Keratinocyte (primary cell): ENCODE measurements around the gene CNNM1. TPM values are rescaled to one million over a fixed set of nuclear protein-coding genes. Genes with fewer than 3 reads are reported as not detected.

Source experiments
- DNase-seq: peaks from one replicate; pipeline ENCODE4 v3.0.0-alpha.2; 2011; ENCODE audit warnings: low read depth, missing footprints, low spot score
- FAIRE-seq: peaks from 2 replicates; lab custom pipeline; 2011; peaks lifted over from hg19 to GRCh38; lab: Jason Lieb, UNC
- H2AFZ ChIP-seq: 2 replicates; pipeline ENCODE4 v1.6.0; 2012; ENCODE audit warnings: low read length, control low read depth, inconsistent platforms; ENCODE audit not compliant: control insufficient read depth
- H3K27ac ChIP-seq: 2 replicates; pipeline ENCODE4 v1.5.1; 2011; ENCODE audit warnings: low read length; ENCODE audit not compliant: control insufficient read depth, insufficient read depth
- H3K27me3 ChIP-seq: 3 replicates; pipeline ENCODE4 v1.6.0; 2011; ENCODE audit warnings: low read length; ENCODE audit not compliant: control insufficient read depth, insufficient read depth; ENCODE audit errors: extremely low read depth
- H3K36me3 ChIP-seq, 2 experiments: 2 replicates in 1 of 2; 3 replicates in 1 of 2; pipeline ENCODE4 v1.5.1; 2011; ENCODE audit warnings: low read length in 2 of 2, mild to moderate bottlenecking in 1 of 2; ENCODE audit not compliant: control insufficient read depth in 2 of 2, insufficient read depth in 2 of 2; ENCODE audit errors: extremely low read depth in 1 of 2
- H3K4me1 ChIP-seq: 3 replicates; pipeline ENCODE4 v1.5.1; 2011; ENCODE audit warnings: low read length; ENCODE audit not compliant: control insufficient read depth, insufficient read depth; ENCODE audit errors: extremely low read depth
- H3K4me2 ChIP-seq: 3 replicates; pipeline ENCODE4 v1.6.0; 2011; ENCODE audit warnings: low read depth, low read length; ENCODE audit not compliant: control insufficient read depth, insufficient read depth; ENCODE audit errors: extremely low read depth
- H3K4me3 ChIP-seq, 3 experiments: fragments of 200-600 bp in 1 of 3; sonication (generic) in 1 of 3; 2 replicates in 2 of 3; 3 replicates in 1 of 3; pipeline ENCODE4 v1.5.1; 2011 to 2016; ENCODE audit warnings: low read length in 3 of 3, mild to moderate bottlenecking in 3 of 3, control low read depth in 2 of 3, inconsistent platforms in 1 of 3, low read depth in 1 of 3, mixed read lengths in 1 of 3, mixed run types in 1 of 3, moderate library complexity in 1 of 3; ENCODE audit not compliant: control insufficient read depth in 2 of 3, insufficient read depth in 2 of 3; ENCODE audit errors: extremely low read depth in 1 of 3
- H3K79me2 ChIP-seq: 2 replicates; pipeline ENCODE4 v1.6.0; 2012; ENCODE audit warnings: low read length; ENCODE audit not compliant: control insufficient read depth, insufficient read depth
- H3K9ac ChIP-seq: 3 replicates; pipeline ENCODE4 v1.6.0; 2011; ENCODE audit warnings: low read length; ENCODE audit not compliant: control insufficient read depth, insufficient read depth; ENCODE audit errors: extremely low read depth
- H3K9me1 ChIP-seq: 3 replicates; pipeline ENCODE4 v1.6.0; 2011; ENCODE audit warnings: low read length; ENCODE audit not compliant: control insufficient read depth, insufficient read depth; ENCODE audit errors: extremely low read depth
- H3K9me3 ChIP-seq: 2 replicates; pipeline ENCODE4 v1.5.1; 2012; ENCODE audit warnings: low read depth, low read length; ENCODE audit not compliant: control insufficient read depth
- H4K20me1 ChIP-seq: 3 replicates; pipeline ENCODE4 v1.6.0; 2011; ENCODE audit warnings: low read length; ENCODE audit not compliant: control insufficient read depth, insufficient read depth; ENCODE audit errors: extremely low read depth
- EZH2 ChIP-seq: IDR thresholded peaks from one replicate; pipeline ENCODE4 v1.6.1; 2012; ENCODE audit warnings: inconsistent platforms, mild to moderate bottlenecking, low read length, moderate library complexity
- dilution Hi-C: fragments of 300-500 bp; cut with MboI; formaldehyde crosslinking; loops from one replicate; pipeline ENCODE4 v1.7.0; 2020; ENCODE audit warnings: low sequenced_read_pairs; ENCODE audit not compliant: extremely low pct_ligation_motif_present
- polyA plus RNA-seq, 5 experiments: library from polyadenylated mRNA; depleted of rRNA in 3 of 5; stranded (reverse) in 3 of 5; stranded (forward) in 1 of 5; unstranded in 1 of 5; fragments of >200 nt; gene quantifications; 1 replicate in 1 of 5; 2 replicates in 3 of 5; 3 replicates in 1 of 5; pipeline versions ENCODE4 v1.2.1 to v1.2.3, GENCODE V29; 2011 to 2012; ENCODE audit warnings: missing spikeins in 2 of 5, low read depth in 1 of 5, low replicate concordance in 1 of 5
- TF ChIP-seq, protein P1 (sequence below), 3 experiments: IDR thresholded peaks in 1 of 3; conservative IDR thresholded peaks in 1 of 3; optimal IDR thresholded peaks in 1 of 3; 2 replicates in 2 of 3; 3 replicates in 1 of 3; pipeline versions ENCODE3 to v1.5.1; 2011; ENCODE audit warnings: low read length in 3 of 3, mild to moderate bottlenecking in 3 of 3, moderate library complexity in 2 of 3, control low read depth in 1 of 3, inconsistent platforms in 1 of 3; ENCODE audit not compliant: insufficient read depth in 2 of 3; ENCODE audit errors: extremely low read depth in 1 of 3

Gene CNNM1
- polyA plus RNA-seq, 1 donor (not counting 4 experiments of a cell fraction or from before 2014, with no cell fraction given): 0.83 TPM

DNA sequence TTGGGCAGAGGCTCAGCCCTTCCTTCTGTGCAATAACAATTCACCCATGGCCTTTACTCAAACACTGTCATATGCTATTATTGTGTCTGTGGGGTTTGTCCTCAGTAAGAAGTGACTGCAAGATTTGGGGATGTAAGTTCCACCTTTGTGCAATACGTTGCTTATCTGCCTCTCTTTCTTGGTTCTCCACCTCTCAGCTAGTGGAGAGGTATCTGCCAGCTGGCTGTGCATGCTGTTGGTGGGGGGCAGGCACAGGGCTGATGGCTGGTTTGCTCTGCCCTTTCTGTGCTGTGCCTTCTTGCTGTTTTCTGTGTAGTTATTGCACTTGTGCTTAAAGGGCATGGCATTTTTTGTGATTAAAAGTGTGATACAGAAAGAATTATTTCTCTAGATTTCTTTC is 36.2 kb downstream of the CNNM1 start:
- Histone ChIP-seq H3K27me3 (no peaks in the 10 kb centered on the region), H4K20me1 (no peaks in the 10 kb centered on the region), H3K36me3 (no peaks in the 10 kb centered on the region), H3K4me3 (no peak overlapping the region), H3K9ac (no peak overlapping the region), H3K9me3 (no peaks in the 10 kb centered on the region), H2AFZ (no peak overlapping the region), H3K9me1 (no peaks in the 10 kb centered on the region), H3K79me2 (no peaks in the 10 kb centered on the region), H3K27ac (no peak overlapping the region), H3K4me2 (no peak overlapping the region), H3K4me1 (no peaks in the 10 kb centered on the region)
- TF ChIP-seq, protein P1, sequence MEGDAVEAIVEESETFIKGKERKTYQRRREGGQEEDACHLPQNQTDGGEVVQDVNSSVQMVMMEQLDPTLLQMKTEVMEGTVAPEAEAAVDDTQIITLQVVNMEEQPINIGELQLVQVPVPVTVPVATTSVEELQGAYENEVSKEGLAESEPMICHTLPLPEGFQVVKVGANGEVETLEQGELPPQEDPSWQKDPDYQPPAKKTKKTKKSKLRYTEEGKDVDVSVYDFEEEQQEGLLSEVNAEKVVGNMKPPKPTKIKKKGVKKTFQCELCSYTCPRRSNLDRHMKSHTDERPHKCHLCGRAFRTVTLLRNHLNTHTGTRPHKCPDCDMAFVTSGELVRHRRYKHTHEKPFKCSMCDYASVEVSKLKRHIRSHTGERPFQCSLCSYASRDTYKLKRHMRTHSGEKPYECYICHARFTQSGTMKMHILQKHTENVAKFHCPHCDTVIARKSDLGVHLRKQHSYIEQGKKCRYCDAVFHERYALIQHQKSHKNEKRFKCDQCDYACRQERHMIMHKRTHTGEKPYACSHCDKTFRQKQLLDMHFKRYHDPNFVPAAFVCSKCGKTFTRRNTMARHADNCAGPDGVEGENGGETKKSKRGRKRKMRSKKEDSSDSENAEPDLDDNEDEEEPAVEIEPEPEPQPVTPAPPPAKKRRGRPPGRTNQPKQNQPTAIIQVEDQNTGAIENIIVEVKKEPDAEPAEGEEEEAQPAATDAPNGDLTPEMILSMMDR (optimal IDR thresholded peaks at IDR 0.05 in 1 of 3, IDR thresholded peaks at IDR 0.05 in 1 of 3, conservative IDR thresholded peaks at IDR 0.05 in 1 of 3; ENCODE audit: extremely low read depth in 1 of 3, insufficient read depth in 2 of 3, low read length in 3 of 3): no peak
- TF ChIP-seq EZH2: no peak
- DNase-seq (no peak), FAIRE-seq (no peak)
- dilution Hi-C loops: no loop called here

DNA sequence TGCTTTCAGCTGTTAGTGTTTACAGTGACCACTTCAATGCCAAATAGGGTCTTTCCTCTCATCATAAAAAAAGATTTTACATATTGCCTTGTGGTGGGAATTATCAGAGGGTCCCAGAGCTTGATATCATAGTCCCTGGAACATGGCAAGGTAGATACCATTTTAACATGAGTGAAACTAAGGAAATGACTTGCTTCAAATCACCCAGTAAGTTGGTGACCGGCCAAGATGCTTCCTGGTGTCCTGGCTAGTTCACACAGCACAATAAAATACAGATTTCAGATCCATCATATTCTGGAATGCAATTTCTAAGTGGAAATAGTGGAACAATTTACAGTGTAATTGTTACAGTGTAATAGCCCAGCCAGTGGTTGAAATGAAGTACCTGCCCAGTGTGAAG is 36.6 kb downstream of the CNNM1 start:
- DNase-seq: no peak
- TF ChIP-seq, protein P1 (optimal IDR thresholded peaks at IDR 0.05 in 1 of 3, IDR thresholded peaks at IDR 0.05 in 1 of 3, conservative IDR thresholded peaks at IDR 0.05 in 1 of 3; ENCODE audit: extremely low read depth in 1 of 3, insufficient read depth in 2 of 3, low read length in 3 of 3): no peak
- no peak for TF ChIP-seq EZH2
- no peaks in the 10 kb centered on the region for H3K27me3 ChIP-seq
- dilution Hi-C loops: no loop called here
- H3K4me2 ChIP-seq: no peak overlapping the region
- H3K9me1 ChIP-seq: no peaks in the 10 kb centered on the region
- H3K36me3 ChIP-seq: no peaks in the 10 kb centered on the region
- no peak overlapping the region for H2AFZ ChIP-seq
- no peaks in the 10 kb centered on the region for H3K9me3 ChIP-seq
- no peaks in the 10 kb centered on the region for H3K79me2 ChIP-seq
- no peak for FAIRE-seq
- no peaks in the 10 kb centered on the region for H3K4me1 ChIP-seq
- H4K20me1 ChIP-seq: no peaks in the 10 kb centered on the region
- H3K4me3 ChIP-seq: no peak overlapping the region
- H3K9ac ChIP-seq: no peak overlapping the region
- H3K27ac ChIP-seq: no peak overlapping the region
